ENCODE measurements around the gene ZNF564.

GRCh38 chr19:12551060-12551832 is at the start of gene ZNF564:
- TF ChIP-seq EGR1 (IDR thresholded peaks at IDR 0.05; ENCODE audit: borderline replicate concordance, low read depth, low read length) (0 out of 2 replicates have a peak, but pooled peaks have one; percentile 11), CBX5 (IDR thresholded peaks at IDR 0.05; ENCODE audit: low read depth, low read length) (no peak), POLR2AphosphoS5 (IDR thresholded peaks at IDR 0.05; ENCODE audit: low read depth, low read length) (peak; percentile 73)
